T-helper 17 cell (primary cell): ENCODE measurements around the gene SERTAD4. TPM values are rescaled to one million over a fixed set of nuclear protein-coding genes. Genes with fewer than 3 reads are reported as not detected.

Experiments
- ATAC-seq: fragments of 150-1000 bp; cut with Tn5 transposase; 2 replicates; pipeline ENCODE4 v1.10.0; 2021; ENCODE audit warnings: mild to moderate bottlenecking, moderate library complexity
- DNase-seq, 3 donors: peaks; one replicate each; pipeline versions ENCODE4 v3.0.0 to v3.0.0-alpha.2; 2020 to 2021
- H3K9me3 ChIP-seq: one replicate; pipeline ENCODE4 v1.7.0; 2013; ENCODE audit warnings: low read length, mild to moderate bottlenecking; ENCODE audit not compliant: control insufficient read depth, poor library complexity, severe bottlenecking
- H3K27ac Mint-ChIP-seq: one replicate; pipeline ENCODE4 v1.8.0; 2022; ENCODE audit warnings: mild to moderate bottlenecking, moderate library complexity, mixed read lengths
- H3K27me3 Mint-ChIP-seq: one replicate; pipeline ENCODE4 v1.8.0; 2022; ENCODE audit warnings: mixed read lengths
- H3K36me3 Mint-ChIP-seq: one replicate; pipeline ENCODE4 v1.8.0; 2022; ENCODE audit warnings: low read depth, mixed read lengths
- H3K4me1 Mint-ChIP-seq: one replicate; pipeline ENCODE4 v1.8.0; 2022; ENCODE audit warnings: mild to moderate bottlenecking, mixed read lengths
- H3K4me3 Mint-ChIP-seq: one replicate; pipeline ENCODE4 v1.8.0; 2022; ENCODE audit warnings: mild to moderate bottlenecking, moderate library complexity, mixed read lengths
- total RNA-seq, 4 donors: library from RNA in 2 of 4; stranded (reverse) in 2 of 4; gene quantifications; one replicate each; pipeline ENCODE4 v1.2.3 and lab custom pipeline; 2022 to 2026

Gene SERTAD4
- total RNA-seq, 2 donors from 2014 or later = not detected

DNA sequence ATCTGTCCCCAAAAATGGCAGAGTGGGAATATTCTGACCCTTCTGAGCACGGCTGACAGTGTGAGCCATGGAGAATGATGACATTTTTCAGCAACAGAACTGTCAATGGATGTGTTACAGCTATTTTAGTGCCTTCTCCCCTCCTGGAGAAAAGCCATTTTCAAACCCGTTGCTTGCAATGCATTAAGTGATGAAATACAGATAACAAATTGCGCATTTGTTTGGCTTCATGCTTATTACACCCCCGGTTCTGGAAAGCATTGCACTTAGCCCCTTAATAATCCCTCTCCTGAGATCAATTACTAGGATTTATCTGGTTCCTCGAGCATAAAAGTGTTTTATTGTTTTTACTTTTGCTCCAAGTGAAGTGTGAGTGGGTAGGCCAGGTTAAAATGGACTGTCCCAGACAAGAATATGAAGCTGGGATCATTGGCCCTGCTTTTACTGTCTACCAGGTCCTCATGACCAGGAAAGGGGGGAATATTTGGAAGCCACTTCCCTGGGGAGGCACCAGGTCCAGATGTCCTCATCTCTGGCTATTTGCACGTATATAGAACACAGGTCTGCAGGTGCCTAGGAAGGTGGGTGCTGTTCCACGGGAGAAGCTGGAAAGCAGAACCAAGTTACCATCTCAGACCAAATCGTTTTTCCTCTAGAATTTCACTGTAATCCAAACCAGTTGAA, 58.6 kb downstream of the SERTAD4 start:
- ATAC-seq (no peak), DNase-seq (no peak)
- H3K36me3 Mint-ChIP-seq = no peaks in the 10 kb centered on the region
- H3K9me3 ChIP-seq = peaks cover 2% of the 10 kb centered on the region
- H3K27me3 Mint-ChIP-seq = peaks cover 69% of the 10 kb centered on the region
- peaks cover 3% of the 10 kb centered on the region for H3K4me1 Mint-ChIP-seq
- H3K4me3 Mint-ChIP-seq = peak overlapping the region; percentile 12
- no peak overlapping the region for H3K27ac Mint-ChIP-seq

DNA sequence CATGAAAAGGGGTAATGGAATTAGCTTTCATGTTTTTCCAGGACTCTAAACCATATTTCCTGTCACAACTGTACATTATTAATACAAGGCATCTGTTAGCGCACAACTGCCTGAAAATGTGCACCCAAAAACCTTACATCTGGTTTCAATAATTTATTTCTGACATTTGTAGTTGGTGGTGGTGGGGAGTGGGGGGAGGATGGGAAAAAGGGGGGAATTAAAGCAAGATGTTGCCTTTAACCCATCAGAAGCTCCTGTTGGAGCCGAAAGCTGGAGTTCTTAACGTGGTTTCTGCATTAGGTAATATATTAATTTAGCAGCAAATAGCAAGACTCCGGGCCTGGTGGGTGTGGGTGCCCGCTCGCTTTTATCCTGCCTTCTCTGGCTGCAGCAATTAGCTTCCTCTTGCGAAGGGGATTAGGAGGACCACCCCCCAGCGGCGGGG, 59.2 kb downstream of the SERTAD4 start:
- peaks cover 2% of the 10 kb centered on the region for H3K9me3 ChIP-seq
- Mint-ChIP-seq H3K27ac (no peak overlapping the region), H3K4me3 (no peak overlapping the region), H3K4me1 (peaks cover 3% of the 10 kb centered on the region), H3K27me3 (peaks cover 66% of the 10 kb centered on the region), H3K36me3 (no peaks in the 10 kb centered on the region)
- no peak for DNase-seq
- no peak for ATAC-seq

- peaks cover 2% of the 10 kb centered on the region for H3K9me3 ChIP-seq
- H3K4me3 Mint-ChIP-seq = peak overlapping the region; percentile 73
- DNase-seq (peak; percentile 10 to 23 (median 23)), ATAC-seq (peak; percentile 77)
- H3K4me1 Mint-ChIP-seq = peaks cover 3% of the 10 kb centered on the region
- no peak overlapping the region for H3K27ac Mint-ChIP-seq
- peaks cover 63% of the 10 kb centered on the region for H3K27me3 Mint-ChIP-seq
- no peaks in the 10 kb centered on the region for H3K36me3 Mint-ChIP-seq
Measured at GRCh38 chr1:210292231-210292871, 59.8 kb downstream of the SERTAD4 start.

DNA sequence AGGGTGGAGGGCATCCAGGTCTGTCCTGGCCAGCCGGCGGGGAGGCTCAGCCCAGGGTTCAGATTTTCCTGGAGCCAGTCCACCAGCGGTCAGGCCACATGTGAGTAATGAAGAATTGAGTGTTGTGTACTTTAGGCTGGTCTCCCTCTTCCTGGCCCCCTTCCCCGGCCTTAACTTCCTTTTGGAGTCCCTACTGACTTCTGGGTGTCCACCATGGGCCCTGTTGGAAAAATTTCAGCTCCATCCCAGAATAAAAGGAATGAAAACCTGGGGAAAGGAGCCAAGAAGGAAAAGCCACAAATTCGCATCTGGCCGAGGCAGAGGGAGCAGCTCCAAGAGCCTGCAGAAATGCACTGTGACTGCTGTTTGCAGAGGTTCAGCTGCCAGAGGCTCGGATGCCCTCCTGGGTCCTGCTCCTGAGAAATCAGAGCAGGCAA, 60.6 kb downstream of the SERTAD4 start:
- Mint-ChIP-seq H3K27me3 (peaks cover 65% of the 10 kb centered on the region), H3K27ac (no peak overlapping the region), H3K4me1 (peaks cover 3% of the 10 kb centered on the region), H3K36me3 (no peaks in the 10 kb centered on the region), H3K4me3 (peak overlapping the region; percentile 73)
- no peak for ATAC-seq
- no peak for DNase-seq
- peaks cover 2% of the 10 kb centered on the region for H3K9me3 ChIP-seq

- Mint-ChIP-seq H3K27ac (no peak overlapping the region), H3K36me3 (no peaks in the 10 kb centered on the region), H3K4me3 (no peak overlapping the region), H3K27me3 (peaks cover 63% of the 10 kb centered on the region), H3K4me1 (peaks cover 3% of the 10 kb centered on the region)
- no peak for DNase-seq
- no peak for ATAC-seq
- no peaks in the 10 kb centered on the region for H3K9me3 ChIP-seq
Measured at GRCh38 chr1:210294999-210295745, 62.6 kb downstream of the SERTAD4 start.

Other genes with a start within 250 kb of the SERTAD4 start
- 1 to 10 TPM; 7.5 to 9.2 TPM for gene HHAT, start 96.1 kb downstream of the SERTAD4 start, total RNA-seq